GM21360 (cell line): ENCODE measurements around the gene GTF2A2.

Source experiments
- ATAC-seq: cut with Tn5 transposase; IDR thresholded peaks from one replicate; pipeline ENCODE4 v1.9.1; 2021; ENCODE audit warnings: mild to moderate bottlenecking, moderate library complexity; ENCODE audit not compliant: unreplicated experiment

Gene GTF2A2

GRCh38 chr15:59609730-59610712 lies 47.3 kb downstream of the GTF2A2 start:
- no peak for ATAC-seq

GRCh38 chr15:59605994-59606393 lies 51.3 kb downstream of the GTF2A2 start:
- ATAC-seq, result no peak

- ATAC-seq, result no peak
Measured at GRCh38 chr15:59598461-59598860, 58.9 kb downstream of the GTF2A2 start.

- no peak for ATAC-seq
Measured at GRCh38 chr15:59596640-59597039, 60.7 kb downstream of the GTF2A2 start.

GRCh38 chr15:59595434-59595915 lies 61.8 kb downstream of the GTF2A2 start:
- ATAC-seq, result no peak

- no peak for ATAC-seq
Measured at GRCh38 chr15:59594991-59595390, 62.3 kb downstream of the GTF2A2 start.

- ATAC-seq, result no peak
Measured at GRCh38 chr15:59594493-59594942, 62.8 kb downstream of the GTF2A2 start.

- no peak for ATAC-seq
Measured at GRCh38 chr15:59591356-59591755, 66.0 kb downstream of the GTF2A2 start.

GRCh38 chr15:59590027-59590426 lies 67.3 kb downstream of the GTF2A2 start:
- ATAC-seq, result no peak
